Endothelial cell of umbilical vein (primary cell): ENCODE data around the gene CLTCL1. TPM values are rescaled to one million over a fixed set of nuclear protein-coding genes. Genes with fewer than 3 reads are reported as not detected.

Source experiments
- BruUV-seq: library from RNA; stranded (reverse); fragments of 400-500 nt; replicated peaks from 2 replicates; lab custom pipeline; 2021; lab: Mats Ljungman, UMichigan
- CTCF ChIA-PET: fragments of 300-600, 350-600 bp; sonication (Branson Sonifier 250); formaldehyde crosslinking; loops from one replicate; lab custom pipeline; 2021; ENCODE audit warnings: antibody characterized with exemption, inconsistent platforms; lab: Charles Lee
- POLR2A ChIA-PET: fragments of 300-600, 350-600 bp; sonication (Branson Sonifier 250); formaldehyde crosslinking; loops from one replicate; lab custom pipeline; 2021; ENCODE audit warnings: antibody characterized with exemption, inconsistent platforms; lab: Charles Lee
- DNase-seq: peaks from one replicate; pipeline ENCODE4 v3.0.0-alpha.2; 2011; ENCODE audit warnings: low read depth, low spot score
- FAIRE-seq: peaks from 2 replicates; lab custom pipeline; 2011; peaks lifted over from hg19 to GRCh38; lab: Jason Lieb, UNC
- H2AFZ ChIP-seq: 2 replicates; pipeline ENCODE4 v1.6.0; 2012; ENCODE audit warnings: low read depth, low read length, control low read depth, inconsistent platforms
- H3K27ac ChIP-seq: 2 replicates; pipeline ENCODE4 v1.5.1; 2011; ENCODE audit warnings: low read depth, mild to moderate bottlenecking, control low read depth, low read length, moderate library complexity; ENCODE audit not compliant: insufficient read depth
- H3K27me3 ChIP-seq, 2 experiments: 2 replicates each; pipeline versions ENCODE4 v1.6.0 to v1.6.1; 2011; ENCODE audit warnings: low read length in 2 of 2, mixed read lengths in 1 of 2; ENCODE audit not compliant: control insufficient read depth in 2 of 2, insufficient read depth in 2 of 2
- H3K36me3 ChIP-seq, 2 experiments: 2 replicates in 1 of 2; 3 replicates in 1 of 2; pipeline ENCODE4 v1.5.1; 2011; ENCODE audit warnings: low read length in 2 of 2, mild to moderate bottlenecking in 1 of 2, moderate library complexity in 1 of 2; ENCODE audit not compliant: control insufficient read depth in 2 of 2, insufficient read depth in 2 of 2; ENCODE audit errors: extremely low read depth in 1 of 2
- H3K4me1 ChIP-seq: 3 replicates; pipeline ENCODE4 v1.5.1; 2011; ENCODE audit warnings: mild to moderate bottlenecking, low read length; ENCODE audit not compliant: control insufficient read depth, insufficient read depth; ENCODE audit errors: extremely low read depth
- H3K4me2 ChIP-seq: 2 replicates; pipeline ENCODE4 v1.6.1; 2011; ENCODE audit warnings: low read length, control low read depth, mixed read lengths; ENCODE audit not compliant: insufficient read depth
- H3K4me3 ChIP-seq, 3 experiments: fragments of 200-600 bp in 1 of 3; sonication (generic), shearing (Covaris generic) in 1 of 3; replicated peaks in 1 of 3; 2 replicates each; pipeline ENCODE4 v1.5.1; 2011 to 2016; ENCODE audit warnings: control low read depth in 3 of 3, low read length in 3 of 3, mild to moderate bottlenecking in 2 of 3, inconsistent platforms in 1 of 3, low read depth in 1 of 3, moderate library complexity in 1 of 3; ENCODE audit not compliant: insufficient read depth in 1 of 3
- H3K79me2 ChIP-seq: 2 replicates; pipeline ENCODE4 v1.6.0; 2012; ENCODE audit warnings: low read length, inconsistent platforms; ENCODE audit not compliant: control insufficient read depth, insufficient read depth
- H3K9ac ChIP-seq: replicated peaks from 2 replicates; pipeline ENCODE3; 2011; ENCODE audit warnings: low read length, control low read depth; ENCODE audit not compliant: insufficient read depth; ENCODE audit errors: extremely low read depth
- H3K9me1 ChIP-seq: replicated peaks from 3 replicates; pipeline ENCODE4 v1.6.0; 2011; ENCODE audit warnings: mild to moderate bottlenecking, low read length; ENCODE audit not compliant: control insufficient read depth, insufficient read depth; ENCODE audit errors: extremely low read depth
- H3K9me3 ChIP-seq: replicated peaks from 2 replicates; pipeline ENCODE4 v1.5.1; 2012; ENCODE audit warnings: low read length, inconsistent platforms; ENCODE audit not compliant: control insufficient read depth, insufficient read depth
- H4K20me1 ChIP-seq: replicated peaks from 2 replicates; pipeline ENCODE3; 2011; ENCODE audit warnings: mild to moderate bottlenecking, low read length; ENCODE audit not compliant: control insufficient read depth, insufficient read depth; ENCODE audit errors: extremely low read depth
- EZH2 ChIP-seq: IDR thresholded peaks from 2 replicates; pipeline ENCODE4 v1.6.1; 2012; ENCODE audit warnings: borderline replicate concordance, low read depth, mild to moderate bottlenecking, moderate library complexity, low read length, inconsistent platforms; ENCODE audit not compliant: severe bottlenecking
- FOS ChIP-seq: IDR thresholded peaks from 2 replicates; pipeline ENCODE4 v1.6.1; 2011; ENCODE audit warnings: mild to moderate bottlenecking, low read length, moderate library complexity, borderline replicate concordance; ENCODE audit not compliant: insufficient read depth
- GATA2 ChIP-seq: IDR thresholded peaks from 2 replicates; pipeline ENCODE4 v1.7.0; 2011; ENCODE audit warnings: low read depth, mild to moderate bottlenecking, moderate library complexity, mixed read lengths, low read length; ENCODE audit not compliant: insufficient read length, insufficient read depth
- JUN ChIP-seq: IDR thresholded peaks from 2 replicates; pipeline ENCODE4 v1.6.1; 2011; ENCODE audit warnings: borderline replicate concordance, low read depth; ENCODE audit not compliant: insufficient read length, insufficient read depth
- MYC ChIP-seq: IDR thresholded peaks from one replicate; pipeline ENCODE4 v1.6.1; 2011; ENCODE audit warnings: mild to moderate bottlenecking, low read depth, low read length
- POLR2A ChIP-seq: IDR thresholded peaks from 2 replicates; pipeline ENCODE4 v1.6.1; 2012; ENCODE audit warnings: low read depth, mild to moderate bottlenecking, control low read depth, low read length
- POLR2AphosphoS5 ChIP-seq: IDR thresholded peaks from 2 replicates; pipeline ENCODE4 v1.6.1; 2012; ENCODE audit warnings: low read depth, mild to moderate bottlenecking, control low read depth, low read length, moderate library complexity; ENCODE audit not compliant: insufficient read depth
- dilution Hi-C: fragments of 300-500 bp; cut with MboI; formaldehyde crosslinking; loops from one replicate; pipeline ENCODE4 v1.15.0; 2019; ENCODE audit warnings: low sequenced_read_pairs; ENCODE audit not compliant: extremely low pct_ligation_motif_present
- intact Hi-C: fragments of 100-400 bp; cut with micrococcal nuclease; formaldehyde crosslinking; loops from one replicate; pipeline ENCODE4 v1.10.0; 2022
- polyA plus RNA-seq, 4 experiments: library from polyadenylated mRNA; depleted of rRNA in 3 of 4; stranded (reverse) in 3 of 4; unstranded in 1 of 4; fragments of >200 nt; gene quantifications; 2 replicates each; pipeline versions ENCODE4 v1.2.1 to v1.2.3, GENCODE V29; 2011 to 2012; ENCODE audit warnings: missing spikeins in 1 of 4
- total RNA-seq: library from RNA; stranded (reverse); gene quantifications from 2 replicates; pipeline ENCODE4 v1.2.3, GENCODE V29; 2021
- TF ChIP-seq, protein P1 (sequence below), 2 donors: IDR thresholded peaks; 1 replicate in 1 of 2; 2 replicates in 1 of 2; pipeline ENCODE4 v1.5.1; 2011; ENCODE audit warnings: low read length in 2 of 2, mild to moderate bottlenecking in 2 of 2, moderate library complexity in 2 of 2, control low read depth in 1 of 2, inconsistent platforms in 1 of 2, low read depth in 1 of 2; ENCODE audit not compliant: insufficient read depth in 1 of 2; ENCODE audit errors: extremely low read depth in 1 of 2
- TF ChIP-seq, protein P2 (sequence below): IDR thresholded peaks from 2 replicates; pipeline ENCODE4 v1.6.1; 2011; ENCODE audit not compliant: insufficient read depth, insufficient read length

The CLTCL1 gene
- total and polyA plus RNA-seq, 2 donors (not counting 3 experiments of a cell fraction or from before 2014, with no cell fraction given) = 5.0 to 6.2 TPM

DNA sequence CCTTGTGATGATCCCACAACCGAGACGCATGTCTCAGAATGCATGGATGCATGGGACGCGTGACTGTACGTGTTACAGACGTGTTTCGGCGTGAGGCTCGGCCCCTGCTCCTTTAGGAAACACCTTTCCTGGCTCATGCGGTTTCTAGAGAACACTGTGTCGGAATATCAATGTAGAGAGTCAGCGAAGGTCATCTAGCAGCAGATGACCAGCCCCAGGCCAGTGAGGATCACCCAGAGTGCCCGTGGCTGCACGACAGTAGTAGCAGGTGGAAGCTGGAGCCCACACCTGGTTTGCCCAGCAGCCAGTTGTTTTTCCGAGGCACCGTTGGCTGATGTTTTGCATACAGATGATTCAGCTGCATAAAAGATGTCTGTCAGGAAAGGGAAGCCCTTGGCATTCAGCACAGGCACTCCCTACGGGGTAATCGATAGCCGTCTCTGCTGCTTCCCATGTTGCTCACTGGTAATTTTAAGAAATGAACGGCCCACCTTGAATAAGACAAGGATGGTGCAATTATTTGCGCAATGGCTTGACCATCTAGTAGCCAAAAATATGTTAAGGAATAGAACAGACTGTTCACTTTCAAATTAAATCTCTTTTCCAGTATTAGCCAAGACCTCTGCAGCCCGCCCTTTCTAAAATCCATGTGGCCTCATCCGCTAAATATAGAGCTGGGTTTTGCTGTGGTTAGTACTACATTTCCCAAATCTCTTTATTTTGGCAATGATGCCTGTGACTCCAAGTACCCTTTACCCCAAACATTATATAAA is 1.1 kb upstream of the CLTCL1 start:
- H3K9me3 ChIP-seq = no peaks in the 10 kb centered on the region
- no peak for FAIRE-seq
- H3K79me2 ChIP-seq = no peaks in the 10 kb centered on the region
- H3K9me1 ChIP-seq = no peaks in the 10 kb centered on the region
- H3K4me1 ChIP-seq = peaks cover 11% of the 10 kb centered on the region
- H3K27me3 ChIP-seq = peaks cover 2 to 5% of the 10 kb centered on the region in 2 experiments
- TF ChIP-seq JUN = no peak
- no peak for TF ChIP-seq FOS
- TF ChIP-seq, protein P1, sequence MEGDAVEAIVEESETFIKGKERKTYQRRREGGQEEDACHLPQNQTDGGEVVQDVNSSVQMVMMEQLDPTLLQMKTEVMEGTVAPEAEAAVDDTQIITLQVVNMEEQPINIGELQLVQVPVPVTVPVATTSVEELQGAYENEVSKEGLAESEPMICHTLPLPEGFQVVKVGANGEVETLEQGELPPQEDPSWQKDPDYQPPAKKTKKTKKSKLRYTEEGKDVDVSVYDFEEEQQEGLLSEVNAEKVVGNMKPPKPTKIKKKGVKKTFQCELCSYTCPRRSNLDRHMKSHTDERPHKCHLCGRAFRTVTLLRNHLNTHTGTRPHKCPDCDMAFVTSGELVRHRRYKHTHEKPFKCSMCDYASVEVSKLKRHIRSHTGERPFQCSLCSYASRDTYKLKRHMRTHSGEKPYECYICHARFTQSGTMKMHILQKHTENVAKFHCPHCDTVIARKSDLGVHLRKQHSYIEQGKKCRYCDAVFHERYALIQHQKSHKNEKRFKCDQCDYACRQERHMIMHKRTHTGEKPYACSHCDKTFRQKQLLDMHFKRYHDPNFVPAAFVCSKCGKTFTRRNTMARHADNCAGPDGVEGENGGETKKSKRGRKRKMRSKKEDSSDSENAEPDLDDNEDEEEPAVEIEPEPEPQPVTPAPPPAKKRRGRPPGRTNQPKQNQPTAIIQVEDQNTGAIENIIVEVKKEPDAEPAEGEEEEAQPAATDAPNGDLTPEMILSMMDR (IDR thresholded peaks at IDR 0.05; ENCODE audit: extremely low read depth in 1 of 2, insufficient read depth in 1 of 2, low read depth in 1 of 2, low read length in 2 of 2) = no peak
- no peak for TF ChIP-seq POLR2A
- TF ChIP-seq, protein P2, sequence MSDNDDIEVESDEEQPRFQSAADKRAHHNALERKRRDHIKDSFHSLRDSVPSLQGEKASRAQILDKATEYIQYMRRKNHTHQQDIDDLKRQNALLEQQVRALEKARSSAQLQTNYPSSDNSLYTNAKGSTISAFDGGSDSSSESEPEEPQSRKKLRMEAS = no peak
- no peak for TF ChIP-seq POLR2AphosphoS5
- no peak for TF ChIP-seq EZH2
- TF ChIP-seq MYC = no peak
- TF ChIP-seq GATA2 = no peak
- intact Hi-C loops = loop anchor here (10.0 kb wide), 1 partner anchor 342 kb away; no protein-coding TSS in a partner anchor
- CTCF ChIA-PET = interaction anchor here (1.4 to 2.6 kb wide), 2 partner anchors 14 to 113 kb away, joined by 3 to 14 read pairs; partner anchors contain the start of gene SLC25A1
- POLR2A ChIA-PET = no interaction called here
- no TSS peak for BruUV-seq
- DNase-seq = no peak
- H3K9ac ChIP-seq = no peak overlapping the region
- H3K4me2 ChIP-seq = peak overlapping the region; percentile 81
- peak overlapping the region; percentile 99 for H2AFZ ChIP-seq
- dilution Hi-C loops = no loop called here
- H3K27ac ChIP-seq = no peak overlapping the region
- peak overlapping the region in 1 of 3 experiments; percentile 89 for H3K4me3 ChIP-seq
- no peaks in the 10 kb centered on the region for H3K36me3 ChIP-seq
- no peaks in the 10 kb centered on the region for H4K20me1 ChIP-seq
